DND-41 (cell line): Measurements from ENCODE around the gene E2F4.

ENCODE experiments used
- ATAC-seq: fragments of 200-7000 bp; cut with Tn5 transposase; 3 replicates; pipeline ENCODE4 v1.9.1; 2021; ENCODE audit warnings: low read depth; ENCODE audit not compliant: insufficient read depth
- DNase-seq: peaks from one replicate; pipeline ENCODE4 v3.0.0-alpha.2; 2020
- H2AFZ ChIP-seq: 2 replicates; pipeline ENCODE4 v1.6.0; 2012; ENCODE audit warnings: low read depth, low read length
- H3K27ac ChIP-seq: 2 replicates; pipeline ENCODE4 v1.5.1; 2012; ENCODE audit warnings: low read length, inconsistent platforms
- H3K27me3 ChIP-seq: fragments of 200-600 bp; sonication (generic); 2 replicates; pipeline ENCODE4 v1.6.0; 2012; ENCODE audit warnings: low read length, mild to moderate bottlenecking, inconsistent platforms; ENCODE audit not compliant: insufficient read depth, poor library complexity
- H3K36me3 ChIP-seq: 2 replicates; pipeline ENCODE4 v1.5.1; 2012; ENCODE audit warnings: low read length, inconsistent platforms; ENCODE audit not compliant: insufficient read depth
- H3K4me1 ChIP-seq: 2 replicates; pipeline ENCODE4 v1.5.1; 2012; ENCODE audit warnings: mild to moderate bottlenecking, low read length; ENCODE audit not compliant: insufficient read depth
- H3K4me2 ChIP-seq: 2 replicates; pipeline ENCODE4 v1.6.0; 2012; ENCODE audit warnings: mild to moderate bottlenecking, moderate library complexity, low read length, inconsistent platforms; ENCODE audit not compliant: insufficient read depth
- H3K4me3 ChIP-seq, 2 experiments: fragments of 200-600 bp in 1 of 2; shearing (Covaris generic) in 1 of 2; 2 replicates each; pipeline ENCODE4 v1.5.1; 2012 to 2016; ENCODE audit warnings: inconsistent platforms in 2 of 2, low read length in 2 of 2, mild to moderate bottlenecking in 2 of 2, low read depth in 1 of 2, moderate library complexity in 1 of 2
- H3K79me2 ChIP-seq: 2 replicates; pipeline ENCODE4 v1.6.0; 2012; ENCODE audit warnings: low read length, inconsistent platforms; ENCODE audit not compliant: insufficient read depth
- H3K9ac ChIP-seq: 2 replicates; pipeline ENCODE4 v1.6.0; 2012; ENCODE audit warnings: low read depth, mild to moderate bottlenecking, inconsistent platforms, low read length, moderate library complexity
- H3K9me3 ChIP-seq: 2 replicates; pipeline ENCODE4 v1.5.1; 2012; ENCODE audit warnings: low read length, moderate library complexity, mild to moderate bottlenecking, inconsistent platforms; ENCODE audit not compliant: insufficient read depth, severe bottlenecking
- H4K20me1 ChIP-seq: 2 replicates; pipeline ENCODE4 v1.6.0; 2012; ENCODE audit warnings: low read length; ENCODE audit not compliant: insufficient read depth
- CTCF ChIP-seq: IDR thresholded peaks from 2 replicates; pipeline ENCODE4 v1.5.1; 2012; ENCODE audit warnings: borderline replicate concordance, low read length, moderate library complexity, mild to moderate bottlenecking; ENCODE audit not compliant: poor library complexity, severe bottlenecking; ENCODE audit errors: extremely low read depth
- EZH2 ChIP-seq: IDR thresholded peaks from 3 replicates; pipeline ENCODE4 v1.6.1; 2012; ENCODE audit warnings: borderline replicate concordance, low read depth, mild to moderate bottlenecking, moderate library complexity, low read length, inconsistent platforms; ENCODE audit not compliant: severe bottlenecking

The E2F4 gene

GRCh38 chr16:67197704-67198103 lies 5.7 kb downstream of the E2F4 start:
- H3K79me2 ChIP-seq = peaks cover 25% of the 10 kb centered on the region
- DNase-seq = no peak
- no peak for ATAC-seq
- H3K9me3 ChIP-seq = no peaks in the 10 kb centered on the region
- no peak overlapping the region for H3K4me3 ChIP-seq
- no peak overlapping the region for H3K4me2 ChIP-seq
- no peaks in the 10 kb centered on the region for H3K27me3 ChIP-seq
- peaks cover 92% of the 10 kb centered on the region for H3K36me3 ChIP-seq
- H2AFZ ChIP-seq = no peak overlapping the region
- no peak overlapping the region for H3K9ac ChIP-seq
- H4K20me1 ChIP-seq = peaks cover 51% of the 10 kb centered on the region
- peaks cover 21% of the 10 kb centered on the region for H3K4me1 ChIP-seq
- no peak for TF ChIP-seq CTCF
- TF ChIP-seq EZH2 = no peak
- H3K27ac ChIP-seq = no peak overlapping the region

GRCh38 chr16:67198238-67198734 lies 6.3 kb downstream of the E2F4 start:
- Histone ChIP-seq H3K9ac (no peak overlapping the region), H3K36me3 (peaks cover 94% of the 10 kb centered on the region), H3K27me3 (no peaks in the 10 kb centered on the region), H3K4me1 (peaks cover 15% of the 10 kb centered on the region), H3K4me2 (no peak overlapping the region), H3K79me2 (peaks cover 19% of the 10 kb centered on the region), H3K9me3 (no peaks in the 10 kb centered on the region), H4K20me1 (peaks cover 46% of the 10 kb centered on the region), H2AFZ (no peak overlapping the region), H3K4me3 (no peak overlapping the region), H3K27ac (no peak overlapping the region)
- DNase-seq (peak; percentile 34), ATAC-seq (peak; percentile 62)
- TF ChIP-seq EZH2 = no peak
- peak; percentile 60 for TF ChIP-seq CTCF

DNA sequence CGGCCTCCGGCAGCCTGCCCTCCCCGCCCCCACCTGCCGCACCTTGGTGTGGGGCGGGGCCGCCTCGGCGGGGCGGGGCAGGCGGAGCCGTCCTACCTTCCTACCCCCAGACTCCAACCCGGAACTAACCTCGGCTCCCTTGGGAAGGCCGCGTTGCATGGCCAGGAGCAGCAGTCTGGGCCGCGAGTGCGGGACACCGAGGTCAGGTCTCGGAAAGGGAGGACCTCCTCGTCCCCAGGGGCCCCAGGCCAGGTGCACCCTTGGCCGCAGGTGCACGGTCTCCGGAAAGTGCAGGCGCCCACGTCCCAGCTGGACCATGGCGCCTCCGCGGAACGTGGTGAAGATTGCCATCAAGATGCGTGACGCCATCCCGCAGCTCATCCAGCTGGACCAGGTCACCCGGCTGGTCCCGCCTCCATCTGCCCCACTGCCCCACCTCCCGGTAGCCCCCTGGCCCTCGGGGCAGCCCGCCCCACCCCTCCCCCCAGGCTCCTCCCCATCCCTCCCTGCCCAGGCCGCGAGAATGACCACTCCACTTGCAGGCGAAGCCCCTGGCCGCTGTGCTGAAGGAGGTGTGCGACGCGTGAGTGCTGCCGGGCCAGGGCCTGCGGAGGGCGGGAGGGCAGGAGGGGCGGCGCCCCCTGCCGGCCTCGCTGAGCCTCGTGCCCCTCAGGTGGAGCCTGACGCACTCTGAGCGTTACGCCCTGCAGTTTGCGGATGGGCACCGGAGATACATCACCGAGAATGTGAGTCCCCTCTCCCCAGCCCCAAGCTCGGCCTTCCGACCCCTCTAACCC lies 7.3 kb downstream of the E2F4 start, which contains the start of gene ELMO3:
Gene ELMO3, plus strand, starts transcription at position 121 of the 797 bp plus-strand sequence. Its CDS starts 196 bp downstream, at position 317.
- no peak for DNase-seq
- Histone ChIP-seq H2AFZ (no peak within 1 kb of the TSS), H3K27ac (no peak within 1 kb of the TSS)

More for the DNA sequence above, 7.3 kb downstream of the E2F4 start, which contains the start of gene ELMO3:
- Histone ChIP-seq H3K9me3 (no peaks in the 10 kb centered on the region), H3K4me1 (peaks cover 6% of the 10 kb centered on the region), H3K27me3 (no peaks in the 10 kb centered on the region), H3K4me3 (no peak within 1 kb of the TSS), H3K4me2 (no peak within 1 kb of the TSS), H3K79me2 (peaks cover 10% of the 10 kb centered on the region), H4K20me1 (peaks cover 37% of the 10 kb centered on the region), H3K9ac (no peak within 1 kb of the TSS), H3K36me3 (peaks cover 93% of the 10 kb centered on the region)
- TF ChIP-seq CTCF = no peak
- TF ChIP-seq EZH2 = no peak
- no peak for ATAC-seq
